Skin epidermis (tissue), 12 donors: ENCODE measurements around the gene IL17F.

Experiments
- H3K27ac ChIP-seq, 21 experiments: fragments of 200-600 bp; sonication (generic) in 11 of 21; one replicate each; pipeline ENCODE4 v1.5.0; 2020; ENCODE audit warnings: mild to moderate bottlenecking in 3 of 21, inconsistent platforms in 2 of 21, moderate library complexity in 2 of 21
- H3K4me3 ChIP-seq, 7 experiments: fragments of 200-600 bp; sonication (generic) in 2 of 7; one replicate each; pipeline ENCODE4 v1.5.0; 2020; ENCODE audit warnings: inconsistent platforms in 2 of 7, mild to moderate bottlenecking in 2 of 7, moderate library complexity in 1 of 7

IL17F gene

GRCh38 chr6:52251113-52251512, 6.8 kb upstream of the IL17F start:
- H3K27ac ChIP-seq = no peak overlapping the region
- H3K4me3 ChIP-seq = no peak overlapping the region

- Histone ChIP-seq H3K27ac (no peak overlapping the region), H3K4me3 (no peak overlapping the region)
Observed at GRCh38 chr6:52249078-52249477, 4.8 kb upstream of the IL17F start.

- H3K27ac ChIP-seq = no peak overlapping the region
Observed at GRCh38 chr6:52245425-52245824, 1.1 kb upstream of the IL17F start.

GRCh38 chr6:52243282-52243893, 912 bp downstream of the IL17F start:
- no peak overlapping the region for H3K4me3 ChIP-seq
- H3K27ac ChIP-seq = no peak overlapping the region

More at GRCh38 chr6:52245425-52245824, 1.1 kb upstream of the IL17F start:
- no peak overlapping the region for H3K4me3 ChIP-seq

GRCh38 chr6:52241819-52242218, 2.5 kb downstream of the IL17F start:
- Histone ChIP-seq H3K4me3 (no peak overlapping the region), H3K27ac (no peak overlapping the region)

- no peak overlapping the region for H3K27ac ChIP-seq
- H3K4me3 ChIP-seq = no peak overlapping the region
Observed at GRCh38 chr6:52233975-52234823, 10.1 kb downstream of the IL17F start.

- no peak overlapping the region for H3K27ac ChIP-seq
- H3K4me3 ChIP-seq = no peak overlapping the region
Observed at GRCh38 chr6:52233005-52233404, 11.3 kb downstream of the IL17F start.

- Histone ChIP-seq H3K4me3 (no peak overlapping the region), H3K27ac (no peak overlapping the region)
Observed at GRCh38 chr6:52231406-52232127, 12.7 kb downstream of the IL17F start.

GRCh38 chr6:52230685-52231084, 13.6 kb downstream of the IL17F start:
- Histone ChIP-seq H3K27ac (no peak overlapping the region), H3K4me3 (no peak overlapping the region)

- Histone ChIP-seq H3K4me3 (no peak overlapping the region), H3K27ac (no peak overlapping the region)
Observed at GRCh38 chr6:52227495-52227894, 16.8 kb downstream of the IL17F start.

- H3K27ac ChIP-seq = no peak overlapping the region
- no peak overlapping the region for H3K4me3 ChIP-seq
Observed at GRCh38 chr6:52221302-52221701, 23.0 kb downstream of the IL17F start.

- Histone ChIP-seq H3K4me3 (no peak overlapping the region), H3K27ac (no peak overlapping the region)
Observed at GRCh38 chr6:52217761-52218160, 26.5 kb downstream of the IL17F start.

- no peak overlapping the region for H3K4me3 ChIP-seq
- H3K27ac ChIP-seq = no peak overlapping the region
Observed at GRCh38 chr6:52216932-52217575, 27.2 kb downstream of the IL17F start.

GRCh38 chr6:52215787-52216186, 28.5 kb downstream of the IL17F start:
- Histone ChIP-seq H3K27ac (no peak overlapping the region), H3K4me3 (no peak overlapping the region)

- Histone ChIP-seq H3K4me3 (no peak overlapping the region), H3K27ac (no peak overlapping the region)
Observed at GRCh38 chr6:52213127-52213526, 31.2 kb downstream of the IL17F start.

GRCh38 chr6:52210227-52210626, 34.1 kb downstream of the IL17F start:
- Histone ChIP-seq H3K4me3 (no peak overlapping the region), H3K27ac (no peak overlapping the region)

- no peak overlapping the region for H3K4me3 ChIP-seq
- H3K27ac ChIP-seq = no peak overlapping the region
Observed at GRCh38 chr6:52209770-52210169, 34.5 kb downstream of the IL17F start.

GRCh38 chr6:52208612-52209011, 35.7 kb downstream of the IL17F start:
- Histone ChIP-seq H3K4me3 (no peak overlapping the region), H3K27ac (no peak overlapping the region)

- Histone ChIP-seq H3K27ac (no peak overlapping the region), H3K4me3 (no peak overlapping the region)
Observed at GRCh38 chr6:52207066-52207465, 37.2 kb downstream of the IL17F start.

GRCh38 chr6:52201493-52201892, 42.8 kb downstream of the IL17F start:
- no peak overlapping the region for H3K27ac ChIP-seq
- H3K4me3 ChIP-seq = no peak overlapping the region
